Neuron (in vitro differentiated cells): Measurements from ENCODE around the gene FJX1.
A peak's percentile ranks its signal among the peaks of the same experiment; 100 is the strongest.

ENCODE experiments used
- H2AFZ ChIP-seq: one replicate; pipeline ENCODE4 v1.6.1; 2013; ENCODE audit warnings: low read depth, mild to moderate bottlenecking, inconsistent platforms, low read length, moderate library complexity
- H3K27me3 ChIP-seq: one replicate; pipeline ENCODE4 v1.6.1; 2013; ENCODE audit warnings: low read length; ENCODE audit not compliant: insufficient read depth
- H3K36me3 ChIP-seq: one replicate; pipeline ENCODE4 v1.6.1; 2013; ENCODE audit warnings: low read length; ENCODE audit not compliant: insufficient read depth
- H3K4me1 ChIP-seq: one replicate; pipeline ENCODE4 v1.6.1; 2013; ENCODE audit warnings: low read length; ENCODE audit not compliant: insufficient read depth
- H3K4me3 ChIP-seq: 2 replicates; pipeline ENCODE4 v1.5.1; 2013; ENCODE audit warnings: mild to moderate bottlenecking, low read length, moderate library complexity
- H3K9me3 ChIP-seq: one replicate; pipeline ENCODE4 v1.6.1; 2013; ENCODE audit warnings: low read length

Gene FJX1

GRCh38 chr11:35617687-35618496, at the start of gene FJX1:
TSS of gene FJX1 (plus strand) at chr11:35618460. CDS start at chr11:35618637, 177 bp downstream.
- no peaks in the 10 kb centered on the region for H3K9me3 ChIP-seq

DNA sequence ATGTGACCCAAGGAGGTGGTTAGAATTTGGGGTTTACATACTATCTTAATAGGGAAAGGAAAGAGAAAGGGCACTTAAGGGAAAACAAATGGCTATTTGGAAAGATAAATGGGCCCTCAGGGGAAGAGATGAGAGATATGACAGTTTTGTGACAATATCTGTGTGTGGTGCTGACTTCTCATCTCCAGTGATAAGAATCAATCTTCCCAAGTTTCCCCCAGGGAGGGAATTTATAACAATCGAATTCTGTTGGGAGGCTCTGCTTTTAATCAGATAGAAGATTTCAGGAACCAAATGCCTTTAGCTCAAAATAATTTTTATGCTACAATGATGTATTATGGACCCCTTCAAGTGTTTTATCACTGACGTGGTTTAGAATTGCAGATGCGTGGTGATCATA, 46.6 kb upstream of the FJX1 start:
- no peak overlapping the region for H2AFZ ChIP-seq
- H3K27me3 ChIP-seq = no peaks in the 10 kb centered on the region
- H3K36me3 ChIP-seq = no peaks in the 10 kb centered on the region
- peaks cover 3% of the 10 kb centered on the region for H3K9me3 ChIP-seq
- no peak overlapping the region for H3K4me3 ChIP-seq
- no peaks in the 10 kb centered on the region for H3K4me1 ChIP-seq

More at GRCh38 chr11:35617687-35618496, at the start of gene FJX1:
- Histone ChIP-seq H3K27me3 (no peaks in the 10 kb centered on the region), H3K4me1 (peaks cover 27% of the 10 kb centered on the region), H3K36me3 (peaks cover 4% of the 10 kb centered on the region), H3K4me3 (peak within 1 kb of the TSS; percentile 82), H2AFZ (peak within 1 kb of the TSS; percentile 42)

DNA sequence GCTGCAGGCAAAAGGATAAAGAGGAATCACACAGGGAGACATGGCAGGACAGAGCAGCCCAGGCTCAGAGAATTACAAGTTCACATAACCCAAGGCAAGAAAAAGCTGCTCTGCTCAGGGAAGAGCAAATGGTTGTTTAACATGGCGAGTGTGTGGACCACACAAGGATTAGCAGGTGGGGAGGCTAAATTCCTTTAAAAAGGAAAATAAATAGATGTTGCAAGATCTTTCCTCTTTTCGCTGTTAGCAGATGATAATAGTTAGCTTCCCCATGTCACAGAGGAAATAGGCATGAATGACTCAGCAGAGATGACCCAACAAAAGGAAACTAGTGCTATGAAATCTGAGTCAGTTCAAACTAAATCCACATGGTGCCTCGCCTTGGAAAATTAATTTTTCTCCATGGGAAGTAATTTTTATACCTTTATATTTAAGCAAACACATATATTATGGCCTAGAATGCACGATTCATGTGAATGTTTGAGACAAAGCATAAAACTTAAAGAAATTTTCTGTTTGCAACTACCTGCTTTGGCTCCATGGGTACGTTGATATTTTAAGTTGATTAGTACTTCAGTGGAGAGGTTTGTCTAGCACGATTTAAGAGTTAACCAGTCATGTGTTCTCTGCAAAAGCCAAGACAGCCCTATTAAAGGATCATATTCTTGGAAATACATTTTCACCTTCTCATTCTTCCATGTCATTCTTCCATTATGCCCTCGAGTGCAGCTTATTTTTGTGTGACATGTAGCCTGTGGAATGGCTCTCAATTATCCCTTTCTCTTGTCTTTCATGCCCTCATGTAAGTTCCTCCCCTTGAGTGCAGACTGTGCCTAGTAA, 38.5 kb upstream of the FJX1 start:
- H3K9me3 ChIP-seq = peaks cover 3% of the 10 kb centered on the region
- H3K36me3 ChIP-seq = no peaks in the 10 kb centered on the region
- H3K4me3 ChIP-seq = no peak overlapping the region
- no peaks in the 10 kb centered on the region for H3K27me3 ChIP-seq
- H3K4me1 ChIP-seq = peaks cover 2% of the 10 kb centered on the region
- no peak overlapping the region for H2AFZ ChIP-seq

DNA sequence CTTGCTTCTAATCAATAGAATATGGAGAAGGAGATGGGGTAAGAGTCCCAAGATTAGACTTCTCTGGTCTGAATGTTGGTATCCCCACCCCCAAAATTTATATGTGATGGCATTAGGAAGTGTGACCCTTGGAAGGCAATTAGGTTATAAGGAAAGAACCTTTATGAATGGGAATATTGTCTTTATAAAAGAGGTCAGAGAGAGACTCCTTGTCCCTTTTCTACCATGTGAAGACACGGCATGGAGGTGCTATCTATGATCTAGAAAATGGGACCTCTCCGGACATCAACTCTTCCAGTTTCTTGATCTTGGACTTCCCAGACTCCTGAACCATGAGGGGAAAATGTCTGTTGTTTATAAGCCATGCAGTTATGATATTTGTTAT, 37.9 kb upstream of the FJX1 start:
- Histone ChIP-seq H3K36me3 (no peaks in the 10 kb centered on the region), H3K27me3 (no peaks in the 10 kb centered on the region), H3K9me3 (peaks cover 3% of the 10 kb centered on the region), H2AFZ (no peak overlapping the region), H3K4me3 (no peak overlapping the region), H3K4me1 (peaks cover 2% of the 10 kb centered on the region)

DNA sequence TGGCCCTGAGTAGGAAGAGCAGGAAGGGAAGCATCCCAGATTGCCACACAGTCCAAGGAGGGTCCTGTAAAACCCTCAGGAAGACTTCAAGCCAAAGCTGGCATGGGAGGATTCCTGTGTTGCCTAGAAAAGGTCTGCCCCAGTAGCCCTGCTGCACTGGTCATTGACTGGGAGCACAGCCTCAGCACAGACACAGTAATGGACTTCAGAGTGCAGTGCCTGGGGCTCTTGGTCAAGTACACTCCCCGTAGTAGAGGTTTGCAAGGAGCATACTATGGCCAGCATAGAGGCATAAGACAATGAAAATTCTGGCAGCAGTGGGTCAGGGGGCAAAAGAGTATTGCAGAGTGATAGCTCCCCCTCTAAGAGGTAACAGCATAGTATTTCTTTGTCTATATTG, 36.2 kb upstream of the FJX1 start:
- no peaks in the 10 kb centered on the region for H3K9me3 ChIP-seq
- H3K27me3 ChIP-seq = no peaks in the 10 kb centered on the region
- H3K4me1 ChIP-seq = peaks cover 2% of the 10 kb centered on the region
- H3K4me3 ChIP-seq = no peak overlapping the region
- no peaks in the 10 kb centered on the region for H3K36me3 ChIP-seq
- H2AFZ ChIP-seq = no peak overlapping the region

- H3K36me3 ChIP-seq = no peaks in the 10 kb centered on the region
- H3K4me1 ChIP-seq = peaks cover 2% of the 10 kb centered on the region
- H3K27me3 ChIP-seq = no peaks in the 10 kb centered on the region
- H2AFZ ChIP-seq = no peak overlapping the region
- no peak overlapping the region for H3K4me3 ChIP-seq
- H3K9me3 ChIP-seq = no peaks in the 10 kb centered on the region
Observed at GRCh38 chr11:35583126-35583525, 35.1 kb upstream of the FJX1 start.

DNA sequence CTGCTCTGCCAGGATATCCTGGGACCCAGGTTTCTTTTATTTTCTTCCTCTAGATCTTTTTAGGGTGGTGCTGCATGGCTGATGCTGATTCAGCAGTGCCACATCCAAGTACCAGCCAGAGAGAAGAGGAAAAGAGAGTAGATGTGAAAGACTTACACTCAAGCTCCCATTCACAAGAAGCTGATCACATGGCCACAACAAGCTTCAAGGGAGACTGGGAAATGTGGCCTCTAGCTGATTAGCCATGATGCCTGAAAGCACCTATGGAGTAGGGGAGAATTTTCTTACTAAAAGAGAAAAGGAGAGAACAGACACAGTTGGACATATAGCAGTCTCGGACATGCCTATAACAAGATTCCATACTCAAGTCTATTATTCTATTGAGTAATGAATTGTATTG, 34.4 kb upstream of the FJX1 start:
- H3K4me3 ChIP-seq = no peak overlapping the region
- H3K9me3 ChIP-seq = no peaks in the 10 kb centered on the region
- H2AFZ ChIP-seq = no peak overlapping the region
- H3K36me3 ChIP-seq = no peaks in the 10 kb centered on the region
- H3K27me3 ChIP-seq = no peaks in the 10 kb centered on the region
- peaks cover 2% of the 10 kb centered on the region for H3K4me1 ChIP-seq

- Histone ChIP-seq H2AFZ (no peak overlapping the region), H3K36me3 (no peaks in the 10 kb centered on the region)
Observed at GRCh38 chr11:35584321-35584720, 33.9 kb upstream of the FJX1 start.

DNA sequence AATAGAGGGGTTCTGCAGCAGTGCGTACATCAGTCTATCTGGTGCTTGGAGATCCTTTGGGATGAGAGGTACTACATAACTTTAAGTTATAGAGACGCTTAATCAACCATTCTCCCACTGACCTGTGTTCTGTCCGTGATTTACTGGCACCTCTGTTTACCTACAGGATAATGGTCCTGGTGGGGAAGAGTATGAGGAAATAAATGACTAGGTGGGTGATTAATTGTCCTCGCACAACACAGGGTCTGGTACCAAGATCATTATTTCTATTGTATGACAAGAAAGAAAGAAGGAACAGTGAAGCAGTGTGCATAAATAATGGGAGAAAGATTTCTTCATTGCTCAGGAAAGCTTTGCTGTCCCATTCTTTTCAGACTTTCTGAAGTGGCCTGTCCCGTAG, 32.8 kb upstream of the FJX1 start:
- Histone ChIP-seq H3K27me3 (peaks cover 3% of the 10 kb centered on the region), H2AFZ (no peak overlapping the region), H3K36me3 (no peaks in the 10 kb centered on the region), H3K4me1 (no peaks in the 10 kb centered on the region), H3K4me3 (no peak overlapping the region), H3K9me3 (no peaks in the 10 kb centered on the region)

More at GRCh38 chr11:35584321-35584720, 33.9 kb upstream of the FJX1 start:
- Histone ChIP-seq H3K9me3 (no peaks in the 10 kb centered on the region), H3K4me3 (no peak overlapping the region), H3K4me1 (peaks cover 2% of the 10 kb centered on the region), H3K27me3 (no peaks in the 10 kb centered on the region)

DNA sequence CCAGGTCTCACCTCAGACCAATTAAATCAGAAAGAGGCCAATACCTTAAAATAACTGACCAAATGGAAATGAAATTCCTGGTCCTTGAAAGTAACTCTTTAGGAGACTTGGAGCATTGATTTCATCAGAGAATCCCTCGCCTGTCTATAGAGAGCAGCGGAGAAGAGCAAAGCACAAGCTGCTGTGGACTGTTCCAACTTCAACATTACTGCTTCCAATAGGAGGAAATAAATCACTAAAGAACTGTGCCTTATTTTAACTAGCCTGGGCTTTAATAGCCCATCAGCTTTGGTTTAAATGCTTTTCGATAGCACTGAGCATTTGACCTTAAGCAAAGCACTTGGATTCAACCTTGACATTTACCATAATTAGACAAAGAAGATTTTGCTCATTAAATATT, 32.0 kb upstream of the FJX1 start:
- H3K27me3 ChIP-seq = peaks cover 3% of the 10 kb centered on the region
- no peak overlapping the region for H3K4me3 ChIP-seq
- no peaks in the 10 kb centered on the region for H3K36me3 ChIP-seq
- H3K4me1 ChIP-seq = no peaks in the 10 kb centered on the region
- no peak overlapping the region for H2AFZ ChIP-seq
- no peaks in the 10 kb centered on the region for H3K9me3 ChIP-seq

GRCh38 chr11:35587972-35588371, 30.3 kb upstream of the FJX1 start:
- Histone ChIP-seq H3K4me3 (no peak overlapping the region), H3K27me3 (peaks cover 3% of the 10 kb centered on the region), H3K9me3 (no peaks in the 10 kb centered on the region), H3K4me1 (no peaks in the 10 kb centered on the region), H3K36me3 (no peaks in the 10 kb centered on the region), H2AFZ (no peak overlapping the region)

DNA sequence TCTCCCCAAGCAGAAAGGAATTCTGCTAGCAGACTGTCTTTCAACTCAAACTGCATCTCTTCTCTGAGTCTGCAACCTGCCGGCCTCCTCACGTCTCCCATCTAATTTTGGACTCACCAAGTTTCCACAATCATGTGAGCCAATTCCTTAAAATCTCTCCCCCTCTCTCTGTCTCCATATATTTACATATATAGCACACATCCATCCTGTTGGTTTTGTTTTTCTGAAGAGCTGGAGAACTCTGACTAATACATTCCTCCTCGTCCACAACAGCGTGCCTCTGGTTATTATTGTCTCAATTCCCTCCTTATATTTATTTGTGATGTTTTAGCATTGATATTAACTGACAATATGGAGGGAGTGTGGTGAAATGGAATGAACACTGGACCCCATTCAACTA, 29.6 kb upstream of the FJX1 start:
- no peaks in the 10 kb centered on the region for H3K4me1 ChIP-seq
- H3K36me3 ChIP-seq = no peaks in the 10 kb centered on the region
- no peak overlapping the region for H2AFZ ChIP-seq
- H3K27me3 ChIP-seq = peaks cover 3% of the 10 kb centered on the region
- H3K4me3 ChIP-seq = no peak overlapping the region
- H3K9me3 ChIP-seq = no peaks in the 10 kb centered on the region

DNA sequence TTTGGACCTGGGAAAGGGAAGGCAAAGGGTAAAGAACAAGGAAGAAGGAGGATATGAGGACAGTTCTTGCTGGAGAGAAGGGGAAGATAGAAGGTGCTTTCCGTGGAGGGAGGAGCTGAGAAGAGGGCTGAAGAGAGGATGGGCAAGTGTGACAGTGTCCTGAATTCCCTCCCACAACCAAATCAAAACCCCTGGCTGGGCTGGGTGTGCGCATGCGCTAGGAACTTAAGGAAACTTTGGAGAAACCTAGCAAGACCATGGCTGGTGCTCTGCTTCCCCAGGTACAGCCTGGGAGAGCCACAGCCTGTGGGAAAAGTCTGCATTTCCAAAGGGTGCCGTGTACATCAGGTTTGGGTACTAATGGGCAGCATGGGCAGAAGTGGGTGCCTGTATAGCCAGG, 29.0 kb upstream of the FJX1 start:
- Histone ChIP-seq H3K9me3 (no peaks in the 10 kb centered on the region), H3K4me1 (no peaks in the 10 kb centered on the region), H2AFZ (no peak overlapping the region), H3K36me3 (no peaks in the 10 kb centered on the region), H3K4me3 (no peak overlapping the region), H3K27me3 (peaks cover 3% of the 10 kb centered on the region)
